ENCODE results near the gene ALPK3. TPM values are rescaled to one million over a fixed set of nuclear protein-coding genes. Genes with fewer than 3 reads are reported as not detected.

Gene ALPK3
- total RNA-seq, 4 donors from 2014 or later: 131 to 406 (median 305) TPM

DNA sequence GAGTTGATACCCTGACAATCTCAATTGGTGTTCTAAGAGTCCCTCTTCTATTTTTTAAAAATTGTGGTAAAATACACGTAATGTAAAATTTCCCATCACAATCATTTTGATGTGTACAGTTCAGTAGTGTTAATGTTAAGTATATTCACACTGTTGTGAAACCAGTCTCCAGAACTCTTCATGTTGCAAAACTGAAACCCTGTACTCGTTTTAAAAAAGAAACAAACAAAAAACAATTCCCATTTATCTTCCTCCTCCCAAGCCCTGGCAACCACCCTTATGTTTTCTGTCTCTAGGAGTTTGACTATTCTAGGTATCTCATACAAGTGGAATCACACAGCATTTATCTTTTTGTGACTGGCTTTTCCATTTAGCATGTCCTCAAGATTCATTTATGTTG, 28.7 kb upstream of the ALPK3 start:
- H3K4me3 ChIP-seq: no peak overlapping the region
- H3K9me3 ChIP-seq: no peaks in the 10 kb centered on the region
- intact Hi-C loops (cut with DNase I; ENCODE audit: low total_unique reads) (loop anchor here (5.0 kb wide), 2 partner anchors 41 to 71 kb away; partner anchors contain the start of genes SEC11A and ZNF592), in situ Hi-C loops (cut with MboI; ENCODE audit: low sequenced_read_pairs in 4 of 4) (no loop called here)
- ATAC-seq: no peak
- no peak for TF ChIP-seq POLR2A (IDR thresholded peaks at IDR 0.05)
- TF ChIP-seq, protein P1, sequence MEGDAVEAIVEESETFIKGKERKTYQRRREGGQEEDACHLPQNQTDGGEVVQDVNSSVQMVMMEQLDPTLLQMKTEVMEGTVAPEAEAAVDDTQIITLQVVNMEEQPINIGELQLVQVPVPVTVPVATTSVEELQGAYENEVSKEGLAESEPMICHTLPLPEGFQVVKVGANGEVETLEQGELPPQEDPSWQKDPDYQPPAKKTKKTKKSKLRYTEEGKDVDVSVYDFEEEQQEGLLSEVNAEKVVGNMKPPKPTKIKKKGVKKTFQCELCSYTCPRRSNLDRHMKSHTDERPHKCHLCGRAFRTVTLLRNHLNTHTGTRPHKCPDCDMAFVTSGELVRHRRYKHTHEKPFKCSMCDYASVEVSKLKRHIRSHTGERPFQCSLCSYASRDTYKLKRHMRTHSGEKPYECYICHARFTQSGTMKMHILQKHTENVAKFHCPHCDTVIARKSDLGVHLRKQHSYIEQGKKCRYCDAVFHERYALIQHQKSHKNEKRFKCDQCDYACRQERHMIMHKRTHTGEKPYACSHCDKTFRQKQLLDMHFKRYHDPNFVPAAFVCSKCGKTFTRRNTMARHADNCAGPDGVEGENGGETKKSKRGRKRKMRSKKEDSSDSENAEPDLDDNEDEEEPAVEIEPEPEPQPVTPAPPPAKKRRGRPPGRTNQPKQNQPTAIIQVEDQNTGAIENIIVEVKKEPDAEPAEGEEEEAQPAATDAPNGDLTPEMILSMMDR (IDR thresholded peaks at IDR 0.05 in 4 of 5, conservative IDR thresholded peaks at IDR 0.05 in 1 of 5): no peak
- H3K36me3 ChIP-seq: peaks cover 0 to 29% of the 10 kb centered on the region in 2 donors
- H3K27me3 ChIP-seq: no peaks in the 10 kb centered on the region
- DNase-seq: no peak
- H3K4me1 ChIP-seq: peaks cover 52 to 53% of the 10 kb centered on the region in 2 donors
- peak overlapping the region; percentile 77 to 95 (median 82) for H3K27ac ChIP-seq

DNA sequence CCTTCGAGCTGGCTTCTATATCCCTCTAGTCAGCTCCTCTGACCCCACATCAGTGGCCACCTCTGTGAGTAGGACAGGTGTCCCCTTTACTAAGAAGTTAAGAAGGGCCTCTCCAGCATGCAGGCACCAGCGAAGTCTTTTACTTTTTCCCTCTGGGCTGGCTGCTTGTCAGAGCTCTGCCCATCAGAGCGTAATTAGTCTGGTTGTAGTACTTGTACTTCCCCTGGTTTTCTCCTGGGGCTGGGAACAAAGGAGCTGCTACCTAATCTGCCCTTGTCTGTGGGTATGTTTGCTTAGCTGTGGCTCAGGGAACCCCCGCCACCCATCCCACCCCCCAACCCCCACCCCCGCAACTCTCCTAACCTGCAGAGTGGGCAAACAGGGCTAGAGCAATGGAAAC, 27.4 kb upstream of the ALPK3 start:
- no peak for DNase-seq
- Histone ChIP-seq H3K9me3 (no peaks in the 10 kb centered on the region), H3K4me1 (peaks cover 50 to 52% of the 10 kb centered on the region in 2 donors), H3K27me3 (no peaks in the 10 kb centered on the region), H3K36me3 (peaks cover 0 to 19% of the 10 kb centered on the region in 2 donors), H3K4me3 (no peak overlapping the region), H3K27ac (peak overlapping the region; percentile 77 to 95 (median 82))
- ATAC-seq: no peak
- intact Hi-C loops (cut with DNase I; ENCODE audit: low total_unique reads) (loop anchor here (5.0 kb wide), 2 partner anchors 42 to 72 kb away; partner anchors contain the start of genes SEC11A and ZNF592), in situ Hi-C loops (cut with MboI; ENCODE audit: low sequenced_read_pairs in 4 of 4) (no loop called here)
- TF ChIP-seq, protein P1 (IDR thresholded peaks at IDR 0.05 in 4 of 5, conservative IDR thresholded peaks at IDR 0.05 in 1 of 5): no peak
- TF ChIP-seq POLR2A (IDR thresholded peaks at IDR 0.05): no peak

DNA sequence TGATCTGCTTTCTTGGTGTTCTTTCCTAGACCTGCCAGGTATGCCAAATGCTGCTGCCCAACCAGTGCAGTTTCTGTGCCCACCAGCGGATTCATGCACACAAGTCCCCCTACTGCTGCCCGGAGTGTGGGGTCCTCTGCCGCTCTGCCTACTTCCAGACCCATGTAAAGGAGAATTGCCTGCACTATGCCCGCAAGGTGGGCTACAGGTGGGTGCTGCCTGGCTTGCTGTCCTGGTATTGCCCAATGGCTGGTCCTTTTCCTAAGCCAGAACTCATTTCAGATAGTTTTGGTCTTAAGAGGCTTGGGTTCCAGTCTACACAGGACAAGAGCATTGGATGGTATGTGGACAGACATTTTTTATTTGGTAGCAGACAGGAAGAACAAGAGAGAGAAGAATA, 26.5 kb upstream of the ALPK3 start:
- ATAC-seq (no peak), DNase-seq (no peak)
- in situ Hi-C loops (cut with MboI; ENCODE audit: low sequenced_read_pairs in 4 of 4): no loop called here
- no peak for TF ChIP-seq POLR2A (IDR thresholded peaks at IDR 0.05)
- TF ChIP-seq, protein P1 (IDR thresholded peaks at IDR 0.05 in 4 of 5, conservative IDR thresholded peaks at IDR 0.05 in 1 of 5): no peak
- Histone ChIP-seq H3K36me3 (peaks cover 0 to 18% of the 10 kb centered on the region in 2 donors), H3K27ac (peak overlapping the region; percentile 77 to 95 (median 82)), H3K9me3 (no peaks in the 10 kb centered on the region), H3K27me3 (no peaks in the 10 kb centered on the region), H3K4me1 (peaks cover 42 to 44% of the 10 kb centered on the region in 2 donors), H3K4me3 (no peak overlapping the region)
- intact Hi-C loops (cut with DNase I; ENCODE audit: low total_unique reads): no loop called here

DNA sequence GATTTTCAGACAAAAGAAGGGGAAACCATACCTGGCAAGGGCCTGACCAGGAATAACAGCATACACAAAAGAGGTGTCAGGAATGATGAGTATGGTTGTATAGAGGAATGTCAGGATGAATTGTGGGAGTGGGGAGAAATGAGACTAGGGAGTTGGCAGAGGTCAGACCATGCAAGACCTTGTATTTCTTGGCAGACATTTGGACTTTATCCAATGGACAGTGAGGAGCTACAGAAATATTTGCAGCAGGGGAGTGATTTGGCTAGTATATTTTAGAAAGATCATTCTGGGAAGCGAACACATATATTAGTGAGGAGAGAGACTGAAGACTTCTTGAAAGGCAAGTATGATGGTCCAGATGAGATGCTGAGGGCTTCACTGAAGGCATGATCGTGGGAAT, 25.4 kb upstream of the ALPK3 start:
- DNase-seq (no peak), ATAC-seq (no peak)
- Histone ChIP-seq H3K4me1 (peaks cover 33 to 36% of the 10 kb centered on the region in 2 donors), H3K27me3 (no peaks in the 10 kb centered on the region), H3K9me3 (no peaks in the 10 kb centered on the region), H3K36me3 (peaks cover 0 to 18% of the 10 kb centered on the region in 2 donors), H3K27ac (peak overlapping the region in 2 of 4 donors; percentile 15 to 20), H3K4me3 (no peak overlapping the region)
- in situ Hi-C loops (cut with MboI; ENCODE audit: low sequenced_read_pairs in 4 of 4): no loop called here
- intact Hi-C loops (cut with DNase I; ENCODE audit: low total_unique reads): no loop called here
- TF ChIP-seq, protein P1 (IDR thresholded peaks at IDR 0.05 in 4 of 5, conservative IDR thresholded peaks at IDR 0.05 in 1 of 5): no peak
